Activated CD4-positive, CD25-positive, alpha-beta regulatory T cell (primary cell): Measurements from ENCODE around the gene PRDM16.

Experiments used
- DNase-seq, 4 experiments: peaks; one replicate each; lab custom pipeline; 2025; lab: John Stamatoyannopoulos, UW

The PRDM16 gene

DNA sequence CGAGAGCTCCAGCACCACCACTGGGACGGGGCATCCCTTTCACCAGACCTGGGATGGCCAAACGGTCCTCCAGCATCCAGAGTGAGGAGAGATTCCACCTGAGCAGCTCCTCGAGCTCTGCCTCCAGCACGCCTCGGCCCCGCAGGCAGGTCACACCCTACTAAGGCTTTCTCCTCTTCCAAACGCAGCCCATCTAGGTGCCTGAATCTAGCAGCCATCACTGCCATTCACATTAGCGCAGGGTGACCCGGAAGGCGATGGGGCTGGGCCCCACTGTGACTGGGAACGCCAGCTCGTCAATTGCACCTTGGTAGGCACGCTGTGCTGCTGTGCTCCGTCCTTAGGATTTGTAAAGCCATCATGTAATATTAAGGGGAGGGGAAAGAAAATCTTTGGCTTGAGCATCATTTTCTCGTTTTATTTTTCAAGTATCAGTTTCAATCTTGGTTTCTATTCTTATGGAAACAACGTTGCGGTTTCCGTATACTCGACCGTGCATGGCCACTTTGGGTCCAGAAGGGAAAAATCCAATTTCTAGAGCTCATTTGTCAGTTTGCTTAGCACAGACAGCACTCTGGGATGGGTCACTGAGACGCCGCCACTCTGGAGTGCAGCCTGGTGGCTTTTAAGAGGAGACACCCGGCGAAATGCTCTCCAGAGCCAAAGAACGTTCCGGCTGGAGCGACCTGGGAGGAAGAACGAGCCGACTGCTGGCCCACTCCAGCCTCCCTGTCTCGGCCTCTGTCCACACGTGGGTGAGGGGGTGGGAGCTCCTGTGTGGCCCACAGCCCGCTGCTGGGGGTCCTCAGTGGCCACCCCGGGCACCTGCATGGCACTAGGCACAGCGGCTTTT, 173.6 kb downstream of the PRDM16 start:
- DNase-seq = no peak

DNA sequence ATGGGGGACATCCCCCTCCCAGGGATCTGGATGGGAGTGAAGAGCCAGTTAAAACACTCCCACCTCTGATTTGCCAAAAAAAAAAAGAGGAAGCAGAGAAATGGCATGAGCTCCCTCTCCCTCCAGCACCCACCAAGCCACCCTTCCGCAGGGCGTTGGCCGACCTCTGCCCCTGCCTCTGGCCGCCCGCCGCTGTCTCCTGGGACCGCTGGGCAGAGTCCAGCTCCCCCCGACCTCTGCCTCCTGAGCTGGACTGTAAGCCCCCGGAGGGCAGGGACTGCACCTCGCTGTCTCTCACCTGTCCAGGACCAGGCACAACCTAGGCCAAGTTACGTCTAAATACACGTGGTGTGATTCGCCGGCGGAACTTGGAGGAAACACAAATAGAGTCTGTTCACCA, 174.3 kb downstream of the PRDM16 start:
- no peak for DNase-seq

DNA sequence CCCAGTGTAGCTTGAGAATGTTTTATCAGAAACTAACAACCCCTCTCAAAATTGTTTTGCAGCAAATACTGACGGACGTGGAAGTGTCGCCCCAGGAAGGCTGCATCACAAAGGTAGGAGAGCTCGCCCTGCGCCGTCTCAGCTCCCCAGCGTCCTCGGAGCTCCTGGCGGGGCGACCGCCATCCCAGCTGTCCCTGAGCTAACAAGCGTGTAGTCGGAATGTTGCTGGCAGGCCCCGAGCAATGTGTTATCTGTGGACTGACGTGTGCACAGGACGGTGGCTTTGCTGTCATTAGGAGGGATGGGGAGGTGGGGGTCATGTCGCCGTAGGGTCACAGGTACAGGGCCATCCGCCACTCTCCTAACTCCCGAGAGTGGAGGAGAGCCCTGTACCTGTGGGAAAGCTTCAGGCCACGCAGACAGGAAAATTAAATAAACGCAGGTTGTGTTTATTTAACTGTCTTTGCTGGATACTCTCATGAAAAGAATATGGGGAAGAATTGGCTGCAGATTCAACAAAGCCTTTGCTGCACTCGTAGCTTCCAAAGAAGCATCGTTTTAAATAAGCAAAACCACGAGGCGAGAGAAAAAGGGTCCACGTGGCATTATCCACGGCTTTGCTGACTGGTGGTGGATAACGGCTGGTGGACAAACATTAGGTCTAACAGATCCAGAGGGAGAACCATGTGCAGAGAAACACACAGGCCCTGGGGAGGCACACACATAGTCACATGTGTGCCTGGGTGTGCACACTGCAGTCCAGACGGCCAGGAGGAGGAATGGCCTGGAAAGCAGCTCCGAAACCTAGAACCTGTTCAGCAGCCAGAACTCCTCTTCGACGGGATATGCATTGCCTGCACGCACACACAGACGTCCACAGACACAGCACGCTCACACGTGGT, 175.3 kb downstream of the PRDM16 start:
- DNase-seq = no peak

DNA sequence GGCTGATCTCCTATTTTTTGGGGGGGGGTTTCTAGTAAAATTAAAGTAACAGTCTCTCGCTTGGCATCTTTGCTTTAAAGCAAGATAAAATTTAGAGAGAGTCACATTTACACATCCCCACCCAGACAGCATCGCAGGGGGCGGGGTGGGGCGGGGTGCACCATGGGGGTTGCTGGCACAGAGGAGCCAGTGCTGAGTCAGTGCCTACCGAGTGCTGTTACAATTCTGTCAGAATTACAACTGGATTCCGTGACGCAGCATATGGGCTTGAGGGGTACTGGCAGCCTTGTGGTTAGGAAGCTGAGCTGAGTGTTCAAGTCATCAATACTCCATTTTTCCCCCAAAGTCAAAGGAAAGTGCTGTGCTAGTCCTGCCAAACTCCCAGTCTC, 175.9 kb downstream of the PRDM16 start:
- DNase-seq = no peak

DNA sequence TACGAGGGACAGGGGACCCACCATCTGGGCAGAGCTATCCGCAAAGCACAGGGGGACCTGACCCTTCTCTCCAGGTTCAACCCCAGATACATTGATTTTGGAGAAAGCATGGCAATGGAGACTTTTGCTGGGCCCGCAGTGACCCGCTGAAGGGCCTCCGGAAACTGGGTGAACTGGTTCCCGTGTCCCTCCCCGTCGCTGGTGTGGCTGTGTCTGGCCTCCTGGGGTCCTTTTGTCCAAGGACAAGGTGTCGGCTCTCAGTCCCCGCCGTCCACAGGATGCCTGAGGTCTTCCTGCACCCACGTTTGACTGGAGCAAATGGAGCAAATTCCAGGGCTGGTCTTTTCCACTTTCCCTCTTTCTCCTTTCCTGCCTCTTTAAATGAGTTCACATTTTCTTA, 176.3 kb downstream of the PRDM16 start:
- no peak for DNase-seq

DNA sequence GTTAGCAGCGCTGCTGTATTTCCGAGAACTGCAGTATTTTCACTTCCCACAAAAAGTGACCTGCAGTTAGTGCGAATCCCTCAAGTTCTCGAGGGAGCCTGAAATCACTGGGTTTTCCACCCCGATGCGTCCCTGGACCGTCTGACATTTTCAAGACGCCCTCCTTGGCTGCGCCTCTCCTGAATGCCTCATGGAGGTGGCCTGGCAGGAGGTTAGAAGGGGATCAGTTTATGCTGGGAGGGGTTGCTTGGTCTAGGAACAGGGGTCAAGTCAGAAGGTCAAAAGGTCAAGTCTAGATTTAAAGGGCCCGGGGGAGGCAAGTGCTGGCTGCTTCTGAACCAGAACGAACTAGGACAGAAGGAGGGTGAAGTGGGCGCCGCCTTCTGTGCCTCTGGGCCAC, 176.8 kb downstream of the PRDM16 start:
- no peak for DNase-seq

DNA sequence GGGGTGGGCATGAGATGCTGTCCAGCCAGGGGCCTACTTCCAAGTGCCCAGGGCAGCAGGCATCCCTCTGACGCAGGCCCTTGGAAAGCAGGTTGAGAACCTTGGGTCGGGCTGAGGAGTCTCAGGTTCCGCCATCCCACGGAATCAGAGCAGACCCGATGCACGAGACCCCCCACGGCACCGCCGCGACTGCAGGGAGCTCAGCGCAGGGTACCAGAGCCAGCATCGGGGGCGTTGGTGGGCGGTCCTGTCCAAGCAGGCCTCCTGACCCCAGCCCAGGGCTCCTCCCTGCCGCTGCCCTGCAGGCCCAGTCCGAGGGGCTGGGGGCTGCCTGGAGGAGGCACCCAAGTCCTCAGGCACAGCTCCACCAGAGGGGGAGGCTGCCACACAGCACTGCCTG, 177.2 kb downstream of the PRDM16 start:
- no peak for DNase-seq

DNA sequence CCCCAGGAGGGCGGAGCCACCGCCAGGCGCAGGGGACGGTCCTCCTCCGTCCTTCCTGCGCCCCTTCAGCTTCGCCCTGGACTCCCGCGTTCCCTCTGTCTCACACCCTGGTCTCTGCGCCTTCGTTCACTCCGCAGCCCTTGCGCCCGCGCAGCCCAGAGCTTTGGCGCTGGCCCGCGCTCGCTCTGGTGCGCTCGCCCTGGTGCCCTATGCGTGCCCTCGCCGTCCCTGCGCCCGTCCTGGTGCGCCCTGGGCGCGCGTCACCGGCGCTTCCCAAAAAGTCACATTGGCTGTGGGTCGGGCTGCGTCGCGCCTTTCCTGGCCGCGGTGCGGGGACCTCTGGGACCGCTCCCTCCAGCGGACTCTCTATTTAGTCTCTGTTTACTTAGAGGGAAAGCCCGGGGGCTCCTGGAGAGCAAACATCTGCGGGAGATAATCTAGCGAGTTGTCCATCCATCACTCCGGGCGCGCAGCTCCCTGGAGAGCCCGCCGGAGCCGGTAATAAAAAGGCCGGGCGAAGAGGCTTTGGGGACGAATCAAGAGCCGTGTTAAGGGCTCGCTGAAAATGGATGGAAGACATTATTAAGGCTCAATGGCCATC, 178.6 kb downstream of the PRDM16 start:
- DNase-seq = no peak

DNA sequence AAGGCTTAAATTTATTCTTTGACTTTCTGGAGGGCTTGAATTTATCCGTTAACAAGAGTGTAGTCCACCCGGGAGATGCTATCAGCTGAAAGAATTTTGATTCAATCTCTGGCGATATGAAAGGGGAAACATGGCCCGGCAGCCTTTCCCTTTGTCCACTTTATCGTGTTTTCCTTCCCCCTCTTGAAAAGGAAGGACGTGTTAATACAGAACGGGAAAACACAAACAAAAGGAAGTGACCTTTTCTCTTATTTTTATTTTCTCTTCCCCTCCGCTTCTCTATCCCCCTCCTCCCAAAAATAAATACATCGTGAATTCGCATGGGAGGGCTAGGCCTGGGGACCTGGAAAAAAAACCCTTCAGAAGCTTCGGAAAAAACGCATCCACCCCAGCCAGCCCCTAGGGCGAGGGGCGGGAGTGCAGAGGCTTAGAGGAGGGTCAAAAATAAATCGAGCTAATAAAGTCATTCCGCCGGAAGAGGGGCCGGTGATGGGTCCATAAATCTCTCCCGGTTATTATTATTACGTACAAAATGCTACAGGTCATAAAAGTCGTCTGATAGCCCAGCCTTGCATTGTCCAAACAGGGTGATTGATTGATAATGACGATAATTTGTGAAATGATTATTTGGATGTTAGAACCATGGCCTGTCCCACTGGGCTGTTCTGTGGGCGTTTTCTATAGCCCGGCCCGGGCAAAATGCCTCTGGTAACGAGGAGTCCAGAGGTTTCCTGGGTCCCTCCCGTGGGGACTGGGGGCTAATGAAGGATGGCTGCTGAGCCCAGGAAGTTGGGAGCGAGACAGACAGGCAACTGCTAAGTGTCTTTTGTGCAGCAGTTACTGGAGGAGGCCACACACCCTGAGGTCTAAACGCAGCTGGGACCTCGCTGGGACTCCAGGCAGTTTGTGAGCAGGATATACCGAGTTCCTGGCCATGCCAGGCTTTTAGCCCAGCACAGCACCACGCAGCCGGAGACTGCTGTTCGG, 179.4 kb downstream of the PRDM16 start:
- no peak for DNase-seq

DNA sequence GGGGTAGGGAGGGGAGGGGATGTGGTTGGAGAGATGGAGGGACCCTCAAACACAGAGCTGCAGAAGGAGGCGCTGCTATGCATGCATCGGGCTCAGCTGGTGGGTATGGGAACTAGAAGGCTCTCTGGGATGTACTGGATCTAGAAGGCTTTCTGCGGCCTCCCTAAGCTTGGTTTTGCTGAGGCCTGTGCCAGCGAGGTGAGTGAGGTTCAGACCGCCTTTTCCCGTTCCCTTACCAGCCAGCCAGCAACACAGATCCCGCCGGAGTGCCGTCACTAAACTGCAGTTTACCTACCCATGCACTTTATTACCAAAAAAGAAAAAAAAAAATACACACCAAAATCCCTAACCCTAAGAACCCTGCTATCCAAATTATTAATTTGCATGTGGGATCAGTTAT, 180.2 kb downstream of the PRDM16 start:
- DNase-seq = no peak

DNA sequence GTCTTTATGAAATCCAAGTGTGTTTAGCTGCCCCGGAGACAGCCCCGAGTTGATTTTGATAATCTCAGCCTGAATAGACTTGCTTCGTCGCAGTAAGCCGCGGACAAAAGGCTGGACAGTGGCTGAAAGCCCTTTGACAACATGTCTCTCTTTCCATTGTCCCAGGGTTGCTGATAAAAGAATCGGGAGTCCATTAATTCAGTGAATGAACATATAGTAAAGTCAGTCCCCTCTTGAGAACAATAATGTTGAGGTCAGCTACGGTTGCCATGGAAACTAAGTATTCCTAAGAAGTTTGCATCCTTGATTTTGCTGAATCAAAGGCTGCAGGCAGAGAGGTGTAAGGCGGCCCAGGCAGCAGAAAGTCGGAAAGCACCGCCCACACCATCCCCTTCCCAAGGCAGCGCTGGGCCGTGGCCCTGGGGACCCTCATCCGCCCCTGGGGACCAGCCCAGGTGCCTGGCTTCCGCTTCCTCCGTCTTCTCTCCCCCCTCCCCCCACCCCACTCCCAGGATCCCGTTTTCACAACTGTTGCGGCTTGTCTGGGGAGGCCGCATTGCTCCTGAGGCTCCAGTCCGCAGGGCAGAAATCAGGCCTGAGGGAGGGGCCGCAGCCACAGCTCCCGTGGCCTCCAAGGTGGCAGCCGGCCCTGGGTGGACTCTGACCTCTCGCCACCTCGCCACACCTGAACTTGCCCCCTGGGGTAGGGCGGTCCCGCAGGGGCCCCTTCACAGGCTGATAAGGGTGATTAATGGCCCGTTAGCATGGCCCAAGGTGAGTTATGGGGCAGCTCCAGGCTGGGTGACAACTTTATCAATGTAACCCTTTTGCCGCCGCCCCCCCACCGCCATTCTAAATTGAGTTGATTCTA, 180.9 kb downstream of the PRDM16 start:
- no peak for DNase-seq

DNA sequence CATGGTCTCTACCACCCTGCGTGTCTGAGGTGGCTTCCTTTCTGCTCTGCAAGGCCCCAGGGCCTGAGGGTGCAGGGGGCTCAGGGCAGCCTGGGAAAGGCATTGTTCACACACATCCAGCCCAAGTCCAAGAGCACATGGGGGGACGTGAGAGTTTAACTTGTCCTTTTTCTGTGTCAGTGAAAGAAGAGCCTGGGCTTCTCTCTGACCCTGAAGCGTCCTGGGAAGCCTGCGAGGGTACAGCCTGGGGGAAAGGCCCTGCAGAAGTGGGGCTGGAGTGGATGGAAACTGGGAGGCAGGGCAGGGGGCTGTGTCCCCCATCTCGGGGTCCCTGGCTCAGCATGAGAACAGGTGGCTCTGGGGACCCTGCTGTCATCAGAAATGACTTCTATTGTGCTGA, 181.6 kb downstream of the PRDM16 start:
- no peak for DNase-seq

DNA sequence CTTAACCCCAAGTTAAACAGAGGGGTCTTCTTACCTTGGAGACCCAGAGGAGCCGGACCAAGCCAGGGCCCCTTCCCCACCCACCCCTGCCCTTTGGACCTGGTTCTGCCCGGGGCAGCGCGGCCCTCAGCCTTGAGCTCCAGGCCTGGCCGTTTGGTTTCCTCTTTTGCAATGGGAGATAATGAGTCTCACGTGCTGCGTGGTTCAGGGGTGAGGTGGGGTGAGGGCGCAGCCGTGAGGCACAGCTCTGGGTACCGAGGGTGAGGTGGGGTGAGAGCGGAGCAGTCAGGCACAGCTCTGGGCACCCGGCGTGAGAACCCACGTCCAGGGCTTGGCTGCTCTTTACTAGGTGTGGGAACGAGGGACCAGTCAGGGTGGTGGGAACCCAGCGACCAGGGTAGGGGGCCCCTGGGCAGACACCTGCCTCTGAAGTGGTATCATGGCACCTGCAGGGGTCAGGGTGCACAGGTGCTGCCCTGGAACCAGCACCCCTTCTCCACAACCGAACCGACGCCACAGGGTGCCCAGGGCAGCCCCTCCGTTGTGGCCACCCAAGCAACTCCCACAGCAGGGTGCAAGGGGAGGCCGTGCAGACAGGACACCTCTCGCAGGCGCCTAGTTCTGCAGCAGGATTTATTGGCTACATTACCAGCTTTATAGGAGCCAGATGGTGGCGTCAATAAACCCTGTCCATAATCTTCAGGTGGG, 182.2 kb downstream of the PRDM16 start:
- DNase-seq = no peak

DNA sequence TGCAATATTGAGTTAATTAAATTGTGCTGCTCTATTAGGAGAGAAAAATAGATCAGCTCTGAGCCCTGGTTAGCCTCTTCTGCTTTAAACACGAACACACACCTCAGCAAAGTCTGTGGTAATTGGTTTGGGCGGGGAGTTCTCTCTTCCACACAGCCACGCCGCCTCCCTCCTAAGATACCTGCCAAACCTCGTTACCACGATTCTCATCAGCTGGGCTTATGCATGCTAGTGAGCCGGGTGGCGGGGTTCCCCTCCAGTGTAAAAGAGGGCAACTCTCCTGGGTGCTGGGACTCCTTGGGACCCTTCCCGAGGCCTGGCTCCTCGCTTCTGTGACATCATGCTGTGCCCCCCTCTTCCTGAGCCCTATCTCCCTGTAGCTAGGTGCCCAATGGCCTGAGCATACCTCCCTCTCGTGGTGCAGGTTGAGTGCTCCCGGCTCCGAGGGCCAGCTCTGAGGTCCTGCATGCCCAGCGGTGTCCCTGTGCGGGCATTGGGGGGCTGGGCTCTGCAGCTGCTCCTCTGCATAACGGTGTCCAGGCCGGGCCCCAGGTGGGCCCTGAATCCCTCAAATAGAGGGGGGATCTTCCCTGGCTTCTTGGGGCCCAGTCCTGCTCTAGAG, 182.9 kb downstream of the PRDM16 start:
- DNase-seq = no peak

DNA sequence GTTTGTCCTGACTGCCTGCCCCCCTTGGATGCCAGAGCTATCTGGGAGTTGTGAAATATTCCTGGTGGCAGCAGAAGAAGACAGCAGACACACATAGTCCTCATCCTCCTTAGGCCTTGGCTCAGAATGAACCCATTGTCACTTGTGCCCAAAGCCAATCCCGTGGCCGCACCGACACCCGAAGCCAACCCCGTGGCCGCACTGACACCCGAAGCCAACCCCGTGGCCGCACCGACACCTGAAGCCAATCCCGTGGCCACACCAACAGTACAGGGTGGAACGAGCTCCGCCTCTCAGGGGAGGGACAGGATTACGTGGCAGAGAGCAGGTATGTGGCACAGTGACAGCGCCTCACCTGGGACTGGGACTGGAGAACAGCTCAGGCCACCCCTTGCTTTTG, 186.7 kb downstream of the PRDM16 start:
- DNase-seq = no peak

DNA sequence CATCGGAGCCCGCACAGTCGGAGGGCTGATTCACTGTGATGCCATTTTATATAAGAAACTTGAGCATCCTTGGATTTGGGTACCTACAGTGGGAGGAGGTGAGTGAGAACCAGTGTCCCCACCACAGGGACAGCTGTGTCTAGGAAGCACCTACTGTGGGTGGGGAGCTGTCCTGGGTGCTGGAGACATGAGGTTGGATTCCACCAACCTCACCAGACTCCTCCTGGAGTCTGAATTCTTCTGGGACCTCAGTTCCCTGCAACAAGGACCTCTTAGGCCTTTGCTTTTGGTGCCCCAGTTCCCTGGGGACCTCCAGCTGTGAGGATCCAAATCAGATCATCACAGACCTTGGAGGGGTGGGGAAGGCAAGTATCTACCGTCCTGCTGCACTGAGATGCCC, 188.8 kb downstream of the PRDM16 start:
- no peak for DNase-seq

DNA sequence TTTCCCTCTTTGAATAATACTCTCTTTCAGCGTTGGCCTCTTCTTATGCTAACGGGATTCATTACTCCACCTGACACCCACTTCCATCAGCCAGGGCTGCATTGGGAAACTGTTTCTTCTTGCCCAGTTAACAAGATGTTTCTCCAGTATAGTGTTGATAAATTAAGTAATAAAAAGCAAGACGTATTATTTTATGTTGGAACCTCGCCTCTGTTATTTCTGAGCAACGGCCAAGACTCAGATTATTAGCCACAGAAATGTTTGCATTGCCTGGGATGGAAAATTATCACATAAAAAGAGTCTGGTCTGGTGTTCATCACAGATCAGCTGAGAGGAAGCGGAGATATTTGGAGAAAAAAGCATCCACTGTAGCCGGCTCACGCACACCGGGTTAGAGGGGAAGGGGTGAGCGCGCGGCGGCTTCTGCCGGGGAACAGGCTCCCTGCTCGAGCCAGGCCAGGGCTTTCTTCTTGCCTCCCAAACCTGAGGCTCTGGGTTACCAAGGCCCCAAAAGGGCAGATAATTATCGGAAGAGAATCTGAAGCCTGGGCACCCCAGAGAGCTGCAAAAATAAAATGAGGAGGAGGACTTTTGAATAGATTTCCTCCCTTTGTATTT, 189.5 kb downstream of the PRDM16 start:
- DNase-seq = no peak

DNA sequence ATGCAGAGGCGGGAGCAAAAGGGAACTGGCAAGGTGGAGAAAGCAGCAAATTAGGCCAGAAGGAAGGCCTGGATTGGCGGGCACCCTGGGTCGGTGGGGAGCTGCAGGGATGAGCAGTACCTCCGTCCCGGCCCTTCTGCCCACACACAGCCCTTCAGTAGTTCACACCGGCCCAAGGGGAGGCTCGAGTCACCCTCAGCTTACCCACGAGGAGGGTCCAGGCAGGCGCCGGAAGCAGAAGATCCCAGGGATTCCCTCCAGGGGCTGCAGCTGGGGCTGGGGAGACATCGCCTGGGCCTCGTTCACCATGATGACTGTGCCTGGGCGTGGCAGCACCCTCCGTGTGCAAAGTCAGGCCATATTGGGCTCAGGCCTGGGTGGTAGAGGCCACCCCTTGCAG, 190.0 kb downstream of the PRDM16 start:
- DNase-seq = no peak
